DOHH2 (cell line): ENCODE results near the gene CD2AP.

ENCODE experiments used
- CTCF ChIP-seq: fragments of 200-600 bp; sonication (generic); IDR thresholded peaks from one replicate; pipeline ENCODE4 v1.5.1; 2014; ENCODE audit warnings: antibody characterized with exemption, mild to moderate bottlenecking, low read depth, low read length; ENCODE audit not compliant: poor library complexity, severe bottlenecking
- EZH2phosphoT487 ChIP-seq: fragments of 200-600 bp; sonication (generic); IDR thresholded peaks from 2 replicates; pipeline ENCODE4 v1.6.1; 2017; ENCODE audit warnings: borderline replicate concordance, mild to moderate bottlenecking, antibody characterized with exemption, low read length, moderate library complexity, mixed read lengths

GRCh38 chr6:47669684-47670513 lies 192.3 kb downstream of the CD2AP start:
- TF ChIP-seq CTCF (no peak), EZH2phosphoT487 (no peak)
